Bronchial epithelial cell (primary cell): ENCODE data around the gene SAMHD1. TPM values are rescaled to one million over a fixed set of nuclear protein-coding genes. Genes with fewer than 3 reads are reported as not detected.

Source experiments
- DNase-seq: peaks from one replicate; pipeline ENCODE4 v3.0.0-alpha.2; 2010; ENCODE audit warnings: low read depth
- FAIRE-seq: peaks from 2 replicates; lab custom pipeline; 2011; peaks lifted over from hg19 to GRCh38; lab: Jason Lieb, UNC
- H3K27me3 ChIP-seq: 2 replicates; pipeline ENCODE4 v1.5.1; 2011; ENCODE audit warnings: low read length; ENCODE audit not compliant: control insufficient read depth, insufficient read depth
- H3K36me3 ChIP-seq: 2 replicates; pipeline ENCODE4 v1.5.1; 2011; ENCODE audit warnings: low read length; ENCODE audit not compliant: control insufficient read depth, insufficient read depth
- H3K4me3 ChIP-seq: 2 replicates; pipeline ENCODE4 v1.5.1; 2011; ENCODE audit warnings: mild to moderate bottlenecking, low read depth, low read length, control low read depth
- total RNA-seq: library from RNA; depleted of rRNA; stranded (reverse); fragments of >200 nt; gene quantifications from 2 replicates; pipeline ENCODE4 v1.2.1, GENCODE V29; 2014
- TF ChIP-seq, protein P1 (sequence below): IDR thresholded peaks from 2 replicates; pipeline ENCODE4 v1.5.1; 2011; ENCODE audit warnings: mild to moderate bottlenecking, moderate library complexity, low read length, control low read depth, inconsistent platforms; ENCODE audit not compliant: insufficient read depth, severe bottlenecking

The SAMHD1 gene
- total RNA-seq, 1 donor from 2014 or later, result 1.8 TPM

DNA sequence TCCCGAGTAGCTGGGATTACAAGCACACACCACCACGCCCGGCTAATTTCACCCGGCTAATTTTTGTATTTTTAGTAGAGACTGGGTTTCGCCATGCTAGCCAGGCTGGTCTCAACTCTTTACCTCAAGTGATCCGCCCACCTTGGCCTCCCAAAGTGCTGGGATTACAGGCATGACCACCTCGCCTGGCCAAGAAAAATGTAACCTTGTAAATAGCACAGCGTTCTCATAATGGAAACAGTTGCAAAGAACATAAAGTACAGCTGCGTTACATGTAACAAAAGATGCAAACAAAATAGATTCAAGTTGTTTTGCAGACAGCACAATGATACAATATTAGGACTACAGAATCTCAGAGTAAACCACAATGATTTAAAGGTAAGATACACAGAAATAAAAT is 60.9 kb downstream of the SAMHD1 start:
- TF ChIP-seq, protein P1, sequence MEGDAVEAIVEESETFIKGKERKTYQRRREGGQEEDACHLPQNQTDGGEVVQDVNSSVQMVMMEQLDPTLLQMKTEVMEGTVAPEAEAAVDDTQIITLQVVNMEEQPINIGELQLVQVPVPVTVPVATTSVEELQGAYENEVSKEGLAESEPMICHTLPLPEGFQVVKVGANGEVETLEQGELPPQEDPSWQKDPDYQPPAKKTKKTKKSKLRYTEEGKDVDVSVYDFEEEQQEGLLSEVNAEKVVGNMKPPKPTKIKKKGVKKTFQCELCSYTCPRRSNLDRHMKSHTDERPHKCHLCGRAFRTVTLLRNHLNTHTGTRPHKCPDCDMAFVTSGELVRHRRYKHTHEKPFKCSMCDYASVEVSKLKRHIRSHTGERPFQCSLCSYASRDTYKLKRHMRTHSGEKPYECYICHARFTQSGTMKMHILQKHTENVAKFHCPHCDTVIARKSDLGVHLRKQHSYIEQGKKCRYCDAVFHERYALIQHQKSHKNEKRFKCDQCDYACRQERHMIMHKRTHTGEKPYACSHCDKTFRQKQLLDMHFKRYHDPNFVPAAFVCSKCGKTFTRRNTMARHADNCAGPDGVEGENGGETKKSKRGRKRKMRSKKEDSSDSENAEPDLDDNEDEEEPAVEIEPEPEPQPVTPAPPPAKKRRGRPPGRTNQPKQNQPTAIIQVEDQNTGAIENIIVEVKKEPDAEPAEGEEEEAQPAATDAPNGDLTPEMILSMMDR, result no peak
- DNase-seq (no peak), FAIRE-seq (no peak)
- H3K36me3 ChIP-seq, result no peaks in the 10 kb centered on the region
- no peaks in the 10 kb centered on the region for H3K27me3 ChIP-seq
- no peak overlapping the region for H3K4me3 ChIP-seq

DNA sequence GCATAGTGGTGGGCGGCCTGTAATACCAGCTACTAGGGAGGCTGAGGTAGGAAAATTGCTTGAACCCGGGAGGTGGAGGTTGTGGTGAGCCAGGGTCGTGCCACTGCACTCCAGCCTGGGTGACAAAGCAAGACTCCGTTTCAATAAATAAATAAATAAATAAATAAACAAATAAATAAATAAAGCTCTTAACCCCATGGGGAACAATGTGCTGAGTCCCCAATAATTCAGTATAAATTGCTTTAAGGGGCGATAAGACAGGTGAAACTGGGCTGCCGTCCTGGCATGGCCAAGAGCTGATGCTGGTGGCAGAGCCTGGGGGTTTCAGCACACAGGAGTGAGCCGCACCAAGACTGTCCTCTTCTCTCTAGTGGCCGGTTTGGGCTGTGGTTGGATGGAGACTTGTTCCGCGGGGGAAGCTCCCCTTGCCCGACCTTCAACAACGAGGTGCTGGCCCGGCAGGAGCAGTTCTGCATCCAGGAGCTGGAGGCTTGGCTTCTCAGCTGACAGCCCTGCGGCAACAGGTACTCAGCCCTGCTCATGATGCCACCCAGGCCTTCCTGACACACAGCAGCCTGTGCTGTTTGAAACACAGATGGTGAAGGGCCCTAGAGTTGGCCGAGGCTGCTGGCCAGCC is 62.5 kb downstream of the SAMHD1 start:
- Histone ChIP-seq H3K4me3 (no peak overlapping the region), H3K27me3 (no peaks in the 10 kb centered on the region), H3K36me3 (no peaks in the 10 kb centered on the region)
- TF ChIP-seq, protein P1, result no peak
- DNase-seq (no peak), FAIRE-seq (no peak)

DNA sequence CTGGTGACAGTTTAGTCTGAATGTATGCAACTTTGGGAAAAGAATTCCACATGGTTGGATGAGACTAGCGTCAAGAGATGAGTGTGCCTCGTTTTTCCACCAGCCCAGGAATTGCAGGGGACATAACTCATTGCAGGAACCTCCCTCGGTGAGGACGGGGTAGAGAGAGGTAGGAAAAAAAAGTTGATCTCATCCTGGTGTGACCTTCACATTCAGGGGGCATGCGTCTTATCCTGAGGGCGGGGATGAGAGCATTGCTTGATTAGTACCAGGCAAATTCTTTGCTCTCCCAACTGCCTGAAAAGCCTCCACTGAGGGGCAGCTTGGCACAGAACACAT is 63.8 kb downstream of the SAMHD1 start:
- DNase-seq, result no peak
- TF ChIP-seq, protein P1, result no peak

DNA sequence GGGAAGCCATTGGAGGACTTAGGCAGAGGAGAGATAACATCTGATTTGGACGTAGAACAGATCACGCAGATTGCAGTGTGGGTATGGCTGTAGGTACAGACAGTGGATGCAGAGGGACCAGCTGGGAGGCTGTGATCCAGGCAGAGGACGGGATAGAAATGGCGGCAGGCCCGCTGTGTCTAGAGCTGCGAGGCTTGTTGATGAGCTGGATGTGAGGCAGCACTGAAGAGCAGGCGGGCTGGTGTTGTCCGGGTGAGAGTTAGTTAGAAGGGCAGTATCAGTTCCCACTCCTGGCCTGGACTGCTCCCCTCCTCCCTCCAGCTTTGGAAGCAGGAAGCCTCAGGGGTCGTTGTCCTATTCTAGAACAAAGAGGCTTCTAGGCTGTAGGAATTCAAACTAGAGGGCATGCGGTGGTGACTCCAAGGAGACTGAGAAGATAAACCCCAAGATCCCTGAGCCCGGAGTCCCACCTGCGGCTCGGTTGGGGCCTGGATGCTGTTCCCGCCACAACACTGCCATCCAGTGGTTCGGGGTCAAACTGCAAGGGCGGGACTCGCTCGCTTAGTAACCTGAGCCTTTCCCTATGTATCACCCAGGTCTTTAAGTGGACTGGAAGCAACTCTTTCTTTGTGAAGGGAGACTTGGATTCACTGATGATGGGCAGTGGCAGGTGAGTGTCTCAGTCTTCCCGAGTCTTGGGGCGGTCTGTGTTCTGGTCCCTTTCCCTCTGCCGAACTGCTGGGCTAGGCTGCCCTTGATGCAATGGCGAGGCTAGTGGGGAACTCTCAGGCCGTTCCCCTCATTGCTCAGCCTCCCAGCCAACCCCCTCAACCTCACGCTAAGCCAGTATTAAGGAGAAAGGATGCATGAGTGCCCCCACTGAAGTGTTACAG is 64.4 kb downstream of the SAMHD1 start:
- peak; percentile 73 for DNase-seq
- Histone ChIP-seq H3K4me3 (no peak overlapping the region), H3K36me3 (no peaks in the 10 kb centered on the region), H3K27me3 (no peaks in the 10 kb centered on the region)
- TF ChIP-seq, protein P1, result peak; percentile 96
- no peak for FAIRE-seq

More for the DNA sequence above, 63.8 kb downstream of the SAMHD1 start:
- Histone ChIP-seq H3K36me3 (no peaks in the 10 kb centered on the region), H3K4me3 (no peak overlapping the region), H3K27me3 (no peaks in the 10 kb centered on the region)
- no peak for FAIRE-seq

DNA sequence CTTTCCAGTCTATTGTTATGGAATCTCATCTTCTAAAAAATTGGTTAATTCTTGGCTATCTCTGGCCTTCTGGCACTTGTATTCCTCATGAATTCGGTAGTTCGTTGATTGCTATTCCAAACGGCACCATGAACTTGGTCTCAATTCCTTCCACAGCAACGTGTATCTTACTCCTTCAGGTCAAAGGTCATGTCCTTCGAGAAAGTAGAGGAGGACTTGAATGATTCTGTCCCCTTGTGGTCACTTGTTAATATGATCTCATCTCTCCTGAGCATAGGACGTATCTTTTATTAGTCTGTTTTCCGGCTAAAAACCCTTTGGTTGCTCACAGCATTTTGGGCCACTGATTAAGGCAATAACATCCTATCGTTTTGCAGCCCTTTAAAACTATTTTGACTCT is 66.2 kb downstream of the SAMHD1 start:
- TF ChIP-seq, protein P1, result no peak
- DNase-seq, result no peak
- Histone ChIP-seq H3K27me3 (no peaks in the 10 kb centered on the region), H3K4me3 (no peak overlapping the region), H3K36me3 (no peaks in the 10 kb centered on the region)
- FAIRE-seq, result no peak
